Mammary epithelial cell (primary cell): Measurements from ENCODE around the gene S100A1.

ENCODE experiments used
- CTCF ChIP-seq, 2 donors: IDR thresholded peaks in 1 of 2; conservative IDR thresholded peaks in 1 of 2; 2 replicates each; pipeline ENCODE4 v1.5.1; 2011 to 2012; ENCODE audit warnings: inconsistent platforms in 2 of 2, low read length in 2 of 2, mild to moderate bottlenecking in 2 of 2, control low read depth in 1 of 2, low read depth in 1 of 2; ENCODE audit not compliant: insufficient read depth in 1 of 2; ENCODE audit errors: extremely low read depth in 1 of 2
- EZH2 ChIP-seq: IDR thresholded peaks from 2 replicates; pipeline ENCODE4 v1.6.1; 2012; ENCODE audit warnings: low read length, inconsistent platforms, borderline replicate concordance

GRCh38 chr1:153612111-153612754 lies 16.0 kb upstream of the S100A1 start:
- no peak for TF ChIP-seq CTCF (conservative IDR thresholded peaks at IDR 0.05 in 1 of 2, IDR thresholded peaks at IDR 0.05 in 1 of 2; ENCODE audit: extremely low read depth in 1 of 2, insufficient read depth in 1 of 2, low read depth in 1 of 2, low read length in 2 of 2)
- TF ChIP-seq EZH2 = no peak
